BJ (cell line): ENCODE data around the gene STON2. TPM values are rescaled to one million over a fixed set of nuclear protein-coding genes. Genes with fewer than 3 reads are reported as not detected.

Experiments
- CTCF ChIA-PET: fragments of 350-600 bp; formaldehyde crosslinking; extraction: SDS; loops from one replicate; lab custom pipeline; 2021; ENCODE audit warnings: antibody characterized with exemption, inconsistent platforms; lab: Yijun Ruan, JAX
- POLR2A ChIA-PET: fragments of 300-600 bp; sonication (Branson Sonifier 250); formaldehyde crosslinking; extraction: SDS; loops from one replicate; lab custom pipeline; 2021; ENCODE audit warnings: antibody characterized with exemption; lab: Charles Lee
- DNase-seq: peaks from one replicate; pipeline ENCODE4 v3.0.0-alpha.2; 2011; ENCODE audit warnings: low read depth
- H3K27me3 ChIP-seq: 2 replicates; pipeline ENCODE4 v1.6.0; 2011; ENCODE audit warnings: low read length; ENCODE audit not compliant: control insufficient read depth, insufficient read depth
- H3K36me3 ChIP-seq: 2 replicates; pipeline ENCODE4 v1.5.1; 2011; ENCODE audit warnings: low read length; ENCODE audit not compliant: control insufficient read depth, insufficient read depth
- H3K4me3 ChIP-seq: 2 replicates; pipeline ENCODE4 v1.5.1; 2011; ENCODE audit warnings: low read depth, mild to moderate bottlenecking, control low read depth, low read length
- CTCF ChIP-seq: IDR thresholded peaks from 2 replicates; pipeline ENCODE4 v1.5.1; 2011; ENCODE audit warnings: low read depth, mild to moderate bottlenecking, control low read depth, inconsistent platforms, low read length, moderate library complexity; ENCODE audit not compliant: insufficient read depth
- polyA plus RNA-seq: library from polyadenylated mRNA; depleted of rRNA; stranded (reverse); fragments of >200 nt; gene quantifications from 2 replicates; pipeline ENCODE4 v1.2.3, GENCODE V29; 2011

Gene STON2
- polyA plus RNA-seq, 1 experiment = not detected

GRCh38 chr14:81309511-81309910 is 90.6 kb downstream of the STON2 start:
- Histone ChIP-seq H3K36me3 (no peaks in the 10 kb centered on the region), H3K4me3 (no peak overlapping the region), H3K27me3 (no peaks in the 10 kb centered on the region)
- no peak for DNase-seq
- CTCF ChIA-PET = no interaction called here
- POLR2A ChIA-PET = no interaction called here
- TF ChIP-seq CTCF = no peak

GRCh38 chr14:81305743-81306142 is 94.4 kb downstream of the STON2 start:
- H3K4me3 ChIP-seq = no peak overlapping the region
- H3K27me3 ChIP-seq = no peaks in the 10 kb centered on the region
- no peak for TF ChIP-seq CTCF
- ChIA-PET POLR2A (no interaction called here), CTCF (interaction anchor here (0.7 kb wide), 2 partner anchors 40 to 84 kb away, joined by 3 to 5 read pairs; no protein-coding TSS in a partner anchor)
- H3K36me3 ChIP-seq = no peaks in the 10 kb centered on the region
- DNase-seq = no peak

GRCh38 chr14:81305065-81305464 is 95.1 kb downstream of the STON2 start:
- no peak for DNase-seq
- Histone ChIP-seq H3K4me3 (no peak overlapping the region), H3K36me3 (no peaks in the 10 kb centered on the region), H3K27me3 (no peaks in the 10 kb centered on the region)
- TF ChIP-seq CTCF = no peak
- ChIA-PET CTCF (no interaction called here), POLR2A (no interaction called here)

- Histone ChIP-seq H3K4me3 (no peak overlapping the region), H3K27me3 (no peaks in the 10 kb centered on the region), H3K36me3 (no peaks in the 10 kb centered on the region)
- DNase-seq = no peak
- ChIA-PET CTCF (no interaction called here), POLR2A (no interaction called here)
- no peak for TF ChIP-seq CTCF
Observed at GRCh38 chr14:81303258-81303935, 96.7 kb downstream of the STON2 start.

GRCh38 chr14:81302638-81303037 is 97.5 kb downstream of the STON2 start:
- Histone ChIP-seq H3K36me3 (no peaks in the 10 kb centered on the region), H3K4me3 (no peak overlapping the region), H3K27me3 (no peaks in the 10 kb centered on the region)
- no peak for DNase-seq
- POLR2A ChIA-PET = no interaction called here
- no peak for TF ChIP-seq CTCF
- CTCF ChIA-PET = no interaction called here
